ENCODE results near the gene ANKRD33B. TPM values are rescaled to one million over a fixed set of nuclear protein-coding genes. Genes with fewer than 3 reads are reported as not detected.
"Not testable (repeated sequence)": the region's sequence is repeated elsewhere in the genome, so short reads cannot be mapped to it uniquely, and the experiment has no call there.

ANKRD33B gene
- total RNA-seq, 2 experiments from 2014 or later: 6.8 to 13.8 TPM

DNA sequence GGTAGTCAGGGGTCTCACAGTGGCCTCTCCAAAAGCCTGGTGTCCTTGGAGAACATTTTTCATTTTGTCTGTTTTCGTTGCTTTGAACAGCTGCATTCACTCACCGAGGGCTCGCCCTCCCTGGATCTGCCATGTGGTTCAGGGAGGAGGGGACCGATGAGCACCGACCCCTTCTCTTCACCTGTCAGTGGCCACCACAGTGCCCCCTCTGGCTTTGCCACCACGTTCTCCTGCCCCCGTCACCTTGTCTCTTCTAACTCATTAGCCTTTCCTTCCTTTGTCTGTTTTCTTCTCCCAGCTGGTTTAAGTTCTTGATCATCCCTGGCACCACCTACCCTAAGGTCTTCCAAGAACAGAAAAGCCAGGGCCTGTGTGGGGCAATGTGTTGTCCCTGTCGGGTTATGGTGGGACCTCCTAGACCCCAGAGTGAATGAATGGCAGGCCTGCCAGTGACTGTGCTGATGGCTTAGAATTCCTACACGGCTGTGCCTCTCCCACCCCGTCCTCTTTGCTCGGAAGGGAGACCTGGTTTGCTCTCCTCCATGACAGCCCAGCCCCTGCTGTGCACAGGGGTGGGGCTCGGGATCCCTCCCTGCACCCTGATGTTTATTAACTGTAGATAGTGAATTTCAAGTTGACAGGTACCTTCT is 90.0 kb downstream of the ANKRD33B start:
- no peak overlapping the region for H3K27ac Mint-ChIP-seq
- no peaks in the 10 kb centered on the region for H3K4me1 Mint-ChIP-seq
- peaks cover 6% of the 10 kb centered on the region for H3K36me3 Mint-ChIP-seq
- H3K27me3 Mint-ChIP-seq: no peaks in the 10 kb centered on the region
- H3K4me3 Mint-ChIP-seq: no peak overlapping the region
- no peaks in the 10 kb centered on the region for H3K9me3 Mint-ChIP-seq (ENCODE audit: low read depth)
- CTCF ChIA-PET: no interaction called here
- no peak for ATAC-seq
- no peak for DNase-seq

DNA sequence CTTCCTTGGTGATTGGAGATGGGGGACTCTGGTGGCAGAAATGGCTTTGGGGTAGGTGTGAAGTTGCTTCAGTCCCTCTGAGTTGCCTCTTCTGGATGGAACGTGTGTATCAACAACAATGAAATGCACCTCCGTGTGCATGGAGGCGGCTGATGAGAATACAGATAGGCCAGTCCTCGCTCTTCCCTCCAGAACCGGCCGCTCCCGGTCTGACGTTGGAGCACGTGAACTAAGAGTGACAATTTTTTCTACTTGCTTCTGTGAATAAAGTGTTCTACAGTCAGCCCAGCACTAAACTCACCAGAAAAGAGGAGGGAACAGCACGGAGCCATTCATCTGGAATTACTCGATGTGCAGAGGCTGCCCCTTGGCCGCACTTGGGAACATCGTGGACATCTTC is 90.7 kb downstream of the ANKRD33B start:
- ATAC-seq (no peak), DNase-seq (no peak)
- H3K36me3 Mint-ChIP-seq: peaks cover 6% of the 10 kb centered on the region
- H3K4me1 Mint-ChIP-seq: no peaks in the 10 kb centered on the region
- H3K27me3 Mint-ChIP-seq: no peaks in the 10 kb centered on the region
- no peak overlapping the region for H3K4me3 Mint-ChIP-seq
- no peaks in the 10 kb centered on the region for H3K9me3 Mint-ChIP-seq (ENCODE audit: low read depth)
- no peak overlapping the region for H3K27ac Mint-ChIP-seq
- CTCF ChIA-PET: no interaction called here

DNA sequence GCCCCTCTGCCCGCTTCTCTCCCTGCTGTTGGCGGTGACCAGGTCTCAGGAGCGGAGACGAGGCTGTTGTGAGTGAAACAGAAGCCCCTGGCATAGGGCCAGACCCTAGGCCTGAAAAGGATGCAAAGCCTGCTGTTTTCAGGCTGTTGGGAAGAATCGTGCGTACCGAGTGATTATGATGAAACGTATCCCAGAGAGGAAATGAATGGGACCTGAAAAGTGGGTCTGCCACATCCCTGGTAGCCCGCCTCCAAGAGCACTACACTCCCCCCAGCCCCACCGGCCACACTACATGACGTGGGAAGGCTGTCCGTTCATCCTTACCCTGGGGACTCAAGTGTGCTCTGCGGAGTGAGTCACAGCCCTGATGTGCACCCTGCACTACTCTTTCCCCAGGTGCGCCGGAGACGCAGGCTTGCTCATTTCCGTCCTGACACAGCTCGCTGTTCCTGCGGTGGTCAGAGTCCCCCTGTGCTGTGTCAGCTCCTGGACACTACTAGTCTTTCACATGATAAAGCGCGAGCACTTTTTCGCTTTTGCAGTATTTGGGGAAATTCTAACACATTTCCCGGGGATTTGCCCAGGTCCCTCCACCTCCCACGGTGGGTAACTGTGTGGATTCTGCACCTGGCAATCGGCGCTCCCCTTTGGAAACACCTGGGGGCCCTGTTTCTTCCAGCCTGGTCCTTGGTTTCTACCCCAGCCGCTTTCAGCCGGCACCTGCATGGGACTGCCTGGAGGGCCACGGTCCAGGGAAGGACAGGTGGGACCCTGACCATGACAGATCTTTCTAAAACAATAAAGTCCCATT is 91.5 kb downstream of the ANKRD33B start:
- CTCF ChIA-PET: no interaction called here
- H3K36me3 Mint-ChIP-seq: peaks cover 5% of the 10 kb centered on the region
- ATAC-seq (no peak), DNase-seq (no peak)
- no peaks in the 10 kb centered on the region for H3K9me3 Mint-ChIP-seq (ENCODE audit: low read depth)
- no peak overlapping the region for H3K27ac Mint-ChIP-seq
- H3K27me3 Mint-ChIP-seq: no peaks in the 10 kb centered on the region
- H3K4me3 Mint-ChIP-seq: no peak overlapping the region
- H3K4me1 Mint-ChIP-seq: no peaks in the 10 kb centered on the region

- DNase-seq (no peak), ATAC-seq (no peak)
- Mint-ChIP-seq H3K9me3 (ENCODE audit: low read depth) (no peaks in the 10 kb centered on the region), H3K4me3 (no peak overlapping the region), H3K4me1 (no peaks in the 10 kb centered on the region), H3K27ac (no peak overlapping the region), H3K27me3 (no peaks in the 10 kb centered on the region), H3K36me3 (peaks cover 4% of the 10 kb centered on the region)
- CTCF ChIA-PET: no interaction called here
These were observed 92.3 kb downstream of the ANKRD33B start for GRCh38 chr5:10655972-10656830.

GRCh38 chr5:10658265-10658664 is 94.4 kb downstream of the ANKRD33B start:
- CTCF ChIA-PET: no interaction called here
- Mint-ChIP-seq H3K27ac (no peak overlapping the region), H3K4me1 (no peaks in the 10 kb centered on the region), H3K9me3 (ENCODE audit: low read depth) (no peaks in the 10 kb centered on the region), H3K4me3 (no peak overlapping the region), H3K27me3 (no peaks in the 10 kb centered on the region), H3K36me3 (peaks cover 4% of the 10 kb centered on the region)
- ATAC-seq (no peak), DNase-seq (no peak)

- Mint-ChIP-seq H3K27ac (no peak overlapping the region), H3K9me3 (ENCODE audit: low read depth) (no peaks in the 10 kb centered on the region), H3K4me3 (no peak overlapping the region), H3K4me1 (no peaks in the 10 kb centered on the region), H3K27me3 (no peaks in the 10 kb centered on the region), H3K36me3 (peaks cover 4% of the 10 kb centered on the region)
- no peak for DNase-seq
- no peak for ATAC-seq
- CTCF ChIA-PET: no interaction called here
These were observed 96.3 kb downstream of the ANKRD33B start for GRCh38 chr5:10660135-10660534.

GRCh38 chr5:10660720-10661387 is 97.0 kb downstream of the ANKRD33B start:
- Mint-ChIP-seq H3K27me3 (no peaks in the 10 kb centered on the region), H3K36me3 (peaks cover 4% of the 10 kb centered on the region), H3K9me3 (ENCODE audit: low read depth) (no peaks in the 10 kb centered on the region), H3K4me3 (no peak overlapping the region), H3K27ac (no peak overlapping the region), H3K4me1 (no peaks in the 10 kb centered on the region)
- CTCF ChIA-PET: no interaction called here
- ATAC-seq (no peak), DNase-seq (no peak)

DNA sequence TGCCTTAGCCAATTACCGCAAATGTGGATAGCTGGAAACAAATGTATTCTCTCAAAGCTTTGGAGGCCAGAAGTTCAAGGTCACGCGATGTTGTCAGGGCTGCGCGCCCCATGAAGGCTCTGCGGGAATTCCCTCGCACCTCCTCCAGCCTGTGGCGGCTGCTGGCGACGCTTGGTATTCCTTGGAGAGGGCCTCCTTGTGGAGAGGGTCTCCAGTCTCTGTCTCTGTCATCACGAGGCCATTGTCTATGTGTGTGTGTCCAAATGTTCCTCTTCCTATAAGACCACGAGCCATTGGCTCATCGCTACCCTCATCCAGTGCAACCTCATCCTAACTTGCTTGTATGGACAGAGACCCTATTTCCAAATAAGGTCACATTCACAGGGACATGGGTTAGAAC is 97.5 kb downstream of the ANKRD33B start:
- DNase-seq (no peak), ATAC-seq (no peak)
- peaks cover 4% of the 10 kb centered on the region for H3K36me3 Mint-ChIP-seq
- H3K4me3 Mint-ChIP-seq: no peak overlapping the region
- no peak overlapping the region for H3K27ac Mint-ChIP-seq
- H3K27me3 Mint-ChIP-seq: no peaks in the 10 kb centered on the region
- CTCF ChIA-PET: no interaction called here
- no peaks in the 10 kb centered on the region for H3K4me1 Mint-ChIP-seq
- no peaks in the 10 kb centered on the region for H3K9me3 Mint-ChIP-seq (ENCODE audit: low read depth)

- CTCF ChIA-PET: no interaction called here
- no peaks in the 10 kb centered on the region for H3K9me3 Mint-ChIP-seq (ENCODE audit: low read depth)
- ATAC-seq (no peak), DNase-seq (no peak)
- no peaks in the 10 kb centered on the region for H3K4me1 Mint-ChIP-seq
- no peak overlapping the region for H3K27ac Mint-ChIP-seq
- no peak overlapping the region for H3K4me3 Mint-ChIP-seq
- H3K27me3 Mint-ChIP-seq: no peaks in the 10 kb centered on the region
- peaks cover 4% of the 10 kb centered on the region for H3K36me3 Mint-ChIP-seq
These were observed 98.2 kb downstream of the ANKRD33B start for GRCh38 chr5:10662083-10662482.

DNA sequence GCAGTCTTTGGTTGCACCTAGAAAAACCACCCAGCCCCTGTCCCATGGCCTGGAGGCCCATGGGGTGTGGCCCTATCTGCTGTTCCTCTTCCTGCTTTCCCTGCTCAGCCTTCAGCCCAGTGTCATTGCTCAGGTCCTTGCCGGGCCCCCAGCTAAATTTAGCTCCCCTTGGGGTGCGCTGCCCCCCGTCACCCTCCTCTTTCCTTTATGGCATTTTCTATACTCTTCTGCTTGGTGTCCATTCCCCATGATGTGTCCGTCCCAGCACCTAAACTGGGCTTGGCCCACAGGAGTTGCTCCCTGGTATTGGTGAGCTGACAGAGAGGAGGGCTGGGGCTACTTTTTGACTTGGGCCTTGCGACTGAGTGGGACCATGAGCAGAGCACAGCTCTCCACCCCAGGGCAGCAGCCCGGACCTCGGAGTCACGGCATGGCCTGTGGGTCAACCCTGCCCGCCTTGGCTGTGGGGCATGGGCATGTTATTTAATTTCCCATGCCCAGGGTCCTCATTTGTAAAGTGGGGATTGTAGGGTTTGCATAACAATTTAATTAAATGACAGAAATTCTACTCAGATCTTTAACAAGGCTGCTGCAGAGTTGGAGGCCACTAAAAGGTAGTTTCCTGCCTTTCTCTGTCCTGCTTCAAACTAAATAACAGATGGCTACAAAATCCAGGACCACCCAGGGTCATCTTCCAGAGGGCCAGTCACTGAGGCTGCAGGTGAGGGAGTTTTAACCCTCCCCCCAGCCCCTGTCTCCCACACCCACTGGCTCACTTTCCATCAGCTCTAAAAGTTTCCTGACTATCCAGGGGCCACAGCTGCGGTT is 99.0 kb downstream of the ANKRD33B start:
- Mint-ChIP-seq H3K27me3 (no peaks in the 10 kb centered on the region), H3K4me1 (no peaks in the 10 kb centered on the region), H3K4me3 (no peak overlapping the region), H3K36me3 (peaks cover 4% of the 10 kb centered on the region), H3K9me3 (ENCODE audit: low read depth) (no peaks in the 10 kb centered on the region), H3K27ac (no peak overlapping the region)
- ATAC-seq (no peak), DNase-seq (no peak)
- CTCF ChIA-PET: no interaction called here

DNA sequence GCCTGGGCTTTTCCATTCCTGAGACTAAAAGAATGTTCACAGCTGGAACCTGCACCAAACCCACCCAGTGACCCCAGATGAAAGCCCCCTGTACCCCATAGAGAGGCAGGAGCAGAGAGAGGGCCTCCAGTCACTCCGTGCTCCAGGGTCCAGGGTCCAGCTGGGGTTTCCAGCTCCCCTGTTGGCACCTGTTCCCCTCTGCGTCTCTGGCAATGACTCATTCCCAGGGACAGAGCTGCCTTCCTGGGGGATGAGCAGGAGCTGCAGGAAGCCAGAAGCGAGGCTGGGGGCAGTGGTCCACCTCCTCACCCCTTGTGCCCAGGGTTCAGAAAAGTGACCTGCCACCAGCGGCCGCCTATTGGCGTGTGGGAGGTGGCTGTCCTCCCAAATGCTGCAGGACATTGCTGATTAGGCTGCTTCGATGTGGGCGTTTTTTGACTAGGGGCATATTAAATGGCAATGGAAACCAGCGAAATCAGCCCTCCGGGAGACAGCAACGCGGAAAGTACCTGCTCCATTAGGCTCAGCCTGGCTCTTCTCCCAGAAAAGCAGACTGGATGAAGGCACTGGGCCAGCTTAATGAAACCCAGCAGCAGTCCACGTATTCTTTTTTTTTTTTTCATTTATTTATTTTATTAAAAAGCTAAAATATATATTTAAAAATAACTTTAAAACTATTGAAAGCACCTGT is 99.8 kb downstream of the ANKRD33B start:
- no peak for ATAC-seq
- Mint-ChIP-seq H3K36me3 (no peaks in the 10 kb centered on the region), H3K4me3 (no peak overlapping the region), H3K27me3 (no peaks in the 10 kb centered on the region), H3K4me1 (no peaks in the 10 kb centered on the region), H3K9me3 (ENCODE audit: low read depth) (no peaks in the 10 kb centered on the region), H3K27ac (no peak overlapping the region)
- CTCF ChIA-PET: no interaction called here
- DNase-seq: no peak

DNA sequence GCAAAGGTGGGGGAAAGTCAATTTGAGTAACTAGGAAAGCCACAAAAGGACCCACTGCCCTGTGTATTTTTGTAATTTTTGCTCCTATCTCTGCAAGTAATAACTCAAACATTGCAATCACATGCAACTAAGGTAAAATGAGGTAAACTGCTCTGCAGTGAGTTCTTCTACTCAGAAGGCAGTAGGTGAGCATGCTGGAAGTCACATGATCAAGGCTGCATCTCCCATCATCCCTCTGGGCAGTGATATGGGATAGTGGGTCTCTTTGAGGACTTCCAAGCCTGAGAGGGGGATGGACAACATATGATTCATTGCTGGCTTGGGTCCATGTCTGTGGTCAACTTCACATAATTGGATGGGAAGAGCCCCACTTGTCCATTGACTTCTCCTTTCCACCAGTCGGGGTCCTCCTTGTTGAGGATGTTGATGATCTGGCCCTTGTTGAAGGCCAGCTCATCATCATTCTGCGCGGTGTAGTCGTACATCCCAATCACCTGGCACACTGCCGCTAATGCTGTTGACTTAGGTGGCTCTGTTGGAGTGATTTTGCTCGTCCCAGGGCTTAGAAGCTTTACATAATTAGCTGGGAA is 100.4 kb downstream of the ANKRD33B start:
- H3K27me3 Mint-ChIP-seq; H3K4me3 Mint-ChIP-seq; H3K9me3 Mint-ChIP-seq (ENCODE audit: low read depth); H3K4me1 Mint-ChIP-seq; H3K27ac Mint-ChIP-seq; CTCF ChIA-PET; ATAC-seq; DNase-seq; H3K36me3 Mint-ChIP-seq: not testable (repeated sequence)

All from activated CD8-positive, alpha-beta memory T cell treated with anti-CD3 and anti-CD28 coated beads, Interleukin-2, amount 10 ng/mL, durations not matched to agents 7 days and 5 days (primary cell).